ENCODE results near the gene FANCD2.
"Not testable (repeated sequence)": the region's sequence is repeated elsewhere in the genome, so short reads cannot be mapped to it uniquely, and the experiment has no call there.

The FANCD2 gene

DNA sequence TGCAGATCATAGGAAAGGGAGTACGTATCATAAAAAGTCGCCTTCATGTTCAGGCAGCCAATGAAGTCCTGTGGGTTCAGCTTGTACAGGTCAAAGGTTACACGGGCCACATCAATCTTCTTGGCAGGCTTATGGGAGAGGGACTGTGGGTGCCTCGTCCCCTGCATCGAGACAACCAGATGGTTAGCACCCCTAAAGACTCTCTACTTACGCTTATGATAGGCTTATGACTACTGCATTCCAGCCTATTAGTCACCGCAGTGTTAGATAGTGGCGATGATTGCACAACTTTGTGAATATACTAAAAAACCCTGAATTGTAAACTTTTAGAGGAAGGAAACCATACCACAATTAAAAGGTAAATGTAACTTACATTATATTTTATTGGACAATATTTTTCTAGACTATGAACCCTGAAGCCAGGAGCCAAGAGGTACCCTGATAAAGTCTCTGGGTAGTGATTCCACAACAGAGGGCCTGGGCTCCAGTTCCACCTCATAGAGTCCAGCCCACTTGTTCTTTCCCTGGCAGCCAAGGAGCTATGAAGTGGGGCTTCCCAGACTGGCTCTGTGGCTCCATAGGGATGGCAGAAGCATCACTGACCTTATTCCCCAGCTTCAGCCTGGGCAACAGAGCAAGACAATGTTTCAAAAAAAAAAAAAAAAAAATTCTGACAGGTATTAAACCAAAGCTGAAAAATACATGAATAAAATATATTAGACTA is 2.5 kb upstream of the FANCD2 start:
- Mint-ChIP-seq H3K27me3 (no peaks in the 10 kb centered on the region), H3K36me3 (peaks cover 12% of the 10 kb centered on the region), H3K4me3 (no peak overlapping the region), H3K9me3 (no peaks in the 10 kb centered on the region), H3K27ac (no peak overlapping the region), H3K4me1 (peaks cover 16% of the 10 kb centered on the region)
- DNase-seq (ENCODE audit: low spot score in 2 of 2) (no peak), ATAC-seq (ENCODE audit: low read depth) (no peak)

DNA sequence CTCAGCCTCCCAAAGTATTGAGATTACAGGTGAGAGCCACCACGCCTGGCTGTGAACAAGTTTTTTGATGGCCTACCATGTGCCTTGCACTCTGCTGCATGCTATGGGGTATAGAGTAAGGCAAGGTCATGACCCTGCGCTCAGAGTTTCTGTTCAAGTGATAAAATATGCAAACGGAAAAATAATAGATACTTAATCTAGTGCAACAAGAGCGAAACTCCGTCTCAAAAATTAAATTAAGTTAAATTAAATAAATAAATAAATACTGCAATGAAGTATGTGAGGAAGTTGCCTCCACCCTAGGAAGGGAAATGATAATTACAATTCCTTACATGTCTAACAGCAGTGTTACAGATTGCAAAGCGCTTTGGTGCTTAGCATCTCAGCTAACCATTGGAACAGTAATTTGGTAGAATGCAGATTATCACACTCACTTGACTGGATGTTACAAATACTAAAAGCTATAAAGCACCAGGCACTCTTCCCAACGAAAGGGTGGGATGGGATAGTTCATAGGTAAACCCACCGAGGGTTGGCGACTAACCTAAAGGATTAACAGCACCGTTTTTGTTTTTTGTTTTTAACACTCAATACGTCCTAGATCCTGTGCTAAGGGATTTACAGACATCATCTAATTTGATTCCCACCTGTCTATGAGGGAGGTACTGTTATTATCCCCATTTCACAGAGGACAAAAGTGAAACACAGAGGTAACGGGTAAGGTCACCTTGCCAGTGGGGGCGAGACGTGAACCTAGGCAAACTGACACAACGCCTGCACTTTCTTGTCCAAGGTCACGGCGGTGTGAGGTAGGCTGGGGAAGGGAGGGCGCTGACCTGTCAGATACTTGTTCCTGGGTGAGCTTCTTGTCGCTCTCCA is 793 bp upstream of the FANCD2 start:
- Mint-ChIP-seq H3K27ac (peak overlapping the region; percentile 99), H3K4me3 (peak overlapping the region; percentile 97), H3K9me3 (no peaks in the 10 kb centered on the region), H3K36me3 (peaks cover 12% of the 10 kb centered on the region), H3K27me3 (no peaks in the 10 kb centered on the region), H3K4me1 (peaks cover 18% of the 10 kb centered on the region)
- ATAC-seq (ENCODE audit: low read depth) (no peak), DNase-seq (ENCODE audit: low spot score in 2 of 2) (no peak)

DNA sequence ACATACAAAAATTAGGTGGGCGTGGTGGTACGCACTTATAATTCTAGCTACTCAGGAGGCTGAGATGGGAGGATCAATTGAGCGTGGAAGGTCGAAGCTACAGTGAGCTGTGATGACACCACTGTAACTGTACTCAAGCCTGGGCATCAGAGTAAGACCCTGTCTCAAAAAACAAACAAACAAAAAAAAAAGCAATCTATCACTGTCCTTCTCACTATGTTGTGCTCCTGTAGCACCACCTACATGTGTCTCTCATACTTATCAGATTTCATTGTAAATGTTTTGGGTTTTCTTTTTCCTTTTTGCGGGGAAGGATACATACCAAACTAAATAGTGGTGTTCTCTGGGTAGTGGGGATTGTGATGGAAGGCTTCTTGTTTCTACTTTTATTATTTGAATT is 14.8 kb downstream of the FANCD2 start:
- H3K36me3 Mint-ChIP-seq = peaks cover 27% of the 10 kb centered on the region
- H3K4me1 Mint-ChIP-seq = no peaks in the 10 kb centered on the region
- H3K4me3 Mint-ChIP-seq = no peak overlapping the region
- peak overlapping the region; percentile 31 for H3K27ac Mint-ChIP-seq
- ATAC-seq (ENCODE audit: low read depth) (no peak), DNase-seq (ENCODE audit: low spot score in 2 of 2) (no peak)
- H3K9me3 Mint-ChIP-seq = no peaks in the 10 kb centered on the region
- H3K27me3 Mint-ChIP-seq = no peaks in the 10 kb centered on the region

DNA sequence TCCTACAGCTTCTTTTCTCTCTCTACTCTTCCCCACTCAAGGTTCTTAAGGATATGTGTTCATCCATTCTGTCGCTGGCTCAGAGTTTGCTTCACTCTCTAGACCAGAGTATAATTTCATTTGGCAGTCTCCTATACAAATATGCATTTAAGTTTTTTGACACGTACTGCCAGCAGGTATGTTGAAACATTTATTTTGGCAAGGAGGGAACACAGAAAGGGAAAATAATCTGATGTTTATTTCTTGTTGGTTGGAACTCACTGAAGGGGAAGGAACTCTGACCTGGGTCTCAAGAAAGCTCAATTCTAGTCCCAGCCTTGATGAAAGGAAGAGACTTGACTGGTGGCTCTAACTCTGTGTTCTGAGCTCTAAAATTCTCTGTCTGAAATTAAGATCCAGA is 21.6 kb downstream of the FANCD2 start:
- H3K36me3 Mint-ChIP-seq = peaks cover 30% of the 10 kb centered on the region

DNA sequence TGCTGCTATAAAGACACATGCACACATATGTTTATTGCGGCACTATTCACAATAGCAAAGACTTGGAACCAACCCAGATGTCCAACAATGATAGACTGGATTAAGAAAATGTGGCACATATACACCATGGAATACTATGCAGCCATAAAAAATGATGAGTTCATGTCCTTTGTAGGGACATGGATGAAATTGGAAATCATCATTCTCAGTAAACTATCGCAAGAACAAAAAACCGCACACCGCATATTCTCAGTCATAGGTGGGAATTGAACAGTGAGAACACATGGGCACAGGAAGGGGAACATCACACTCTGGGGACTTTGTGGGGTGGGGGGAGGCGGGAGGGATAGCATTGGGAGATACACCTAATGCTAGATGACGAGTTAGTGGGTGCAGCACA is 26.8 kb downstream of the FANCD2 start:
- not testable (repeated sequence) for H3K27me3 Mint-ChIP-seq; H3K4me1 Mint-ChIP-seq; H3K4me3 Mint-ChIP-seq; H3K27ac Mint-ChIP-seq; H3K9me3 Mint-ChIP-seq; DNase-seq (ENCODE audit: low spot score in 2 of 2); ATAC-seq (ENCODE audit: low read depth)
- peaks cover 29% of the 10 kb centered on the region for H3K36me3 Mint-ChIP-seq

More for the DNA sequence above, 21.6 kb downstream of the FANCD2 start:
- no peak overlapping the region for H3K4me3 Mint-ChIP-seq
- H3K27me3 Mint-ChIP-seq = no peaks in the 10 kb centered on the region
- ATAC-seq (ENCODE audit: low read depth) = no peak
- H3K9me3 Mint-ChIP-seq = no peaks in the 10 kb centered on the region
- no peak for DNase-seq (ENCODE audit: low spot score in 2 of 2)
- no peaks in the 10 kb centered on the region for H3K4me1 Mint-ChIP-seq
- no peak overlapping the region for H3K27ac Mint-ChIP-seq

DNA sequence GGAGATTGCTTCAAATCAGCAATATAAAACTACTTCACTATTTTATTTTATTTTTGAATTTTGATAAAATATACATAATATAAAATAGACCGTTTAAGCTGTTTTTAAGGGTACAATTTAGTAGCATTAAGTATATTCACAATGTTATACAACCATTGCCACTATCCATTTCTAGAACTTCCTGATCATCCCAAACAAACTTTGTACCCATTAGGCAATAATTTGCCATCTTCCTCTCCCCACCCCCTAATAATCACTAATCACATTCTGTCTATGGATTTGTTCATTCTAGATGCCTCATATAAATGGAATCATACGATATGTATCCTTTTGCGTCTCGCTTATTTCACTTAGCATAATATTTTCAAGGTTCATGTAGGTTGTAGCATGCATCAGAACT is 28.9 kb downstream of the FANCD2 start:
- Mint-ChIP-seq H3K27me3 (no peaks in the 10 kb centered on the region), H3K36me3 (peaks cover 26% of the 10 kb centered on the region), H3K27ac (no peak overlapping the region), H3K4me3 (no peak overlapping the region), H3K4me1 (no peaks in the 10 kb centered on the region), H3K9me3 (no peaks in the 10 kb centered on the region)
- DNase-seq (ENCODE audit: low spot score in 2 of 2) = no peak
- ATAC-seq (ENCODE audit: low read depth) = no peak

DNA sequence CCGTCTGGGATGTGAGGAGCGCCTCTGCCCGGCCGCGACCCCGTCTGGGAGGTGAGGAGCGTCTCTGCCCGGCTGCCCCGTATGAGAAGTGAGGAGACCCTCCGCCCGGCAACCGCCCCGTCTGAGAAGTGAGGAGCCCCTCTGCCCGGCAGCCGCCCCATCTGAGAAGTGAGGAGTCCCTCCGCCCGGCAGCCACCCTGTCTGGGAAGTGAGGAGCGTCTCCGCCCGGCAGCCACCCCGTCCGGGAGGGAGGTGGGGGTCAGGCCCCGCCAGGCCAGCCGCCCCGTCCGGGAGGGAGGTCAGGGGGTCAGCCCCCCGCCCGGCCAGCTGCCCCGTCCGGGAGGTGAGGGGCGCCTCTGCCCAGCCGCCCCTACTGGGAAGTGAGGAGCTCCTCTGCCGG is 43.8 kb downstream of the FANCD2 start:
- ATAC-seq (ENCODE audit: low read depth); H3K27ac Mint-ChIP-seq; H3K4me1 Mint-ChIP-seq; DNase-seq (ENCODE audit: low spot score in 2 of 2); H3K4me3 Mint-ChIP-seq; H3K27me3 Mint-ChIP-seq; H3K9me3 Mint-ChIP-seq: not testable (repeated sequence)
- peaks cover 31% of the 10 kb centered on the region for H3K36me3 Mint-ChIP-seq

DNA sequence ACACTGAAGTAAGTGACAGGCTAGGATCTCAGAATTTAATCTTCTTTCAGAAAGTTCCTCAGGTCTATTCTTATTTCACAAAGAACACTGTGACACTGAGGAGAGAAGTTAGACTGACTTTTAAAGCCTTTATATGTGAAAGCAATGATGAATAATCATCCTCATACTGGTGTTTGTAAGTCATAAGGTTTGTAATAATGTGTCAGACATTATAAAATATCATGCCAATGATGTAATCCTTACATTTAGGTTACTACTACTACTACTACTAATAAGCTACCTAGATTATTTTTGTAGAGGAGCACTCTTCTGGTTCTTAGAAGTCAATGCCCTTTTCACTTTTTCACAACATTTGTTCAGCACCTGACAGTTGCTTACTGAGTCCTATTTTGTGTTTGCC is 48.4 kb downstream of the FANCD2 start:
- Mint-ChIP-seq H3K9me3 (no peaks in the 10 kb centered on the region), H3K4me3 (no peak overlapping the region), H3K27ac (no peak overlapping the region), H3K4me1 (no peaks in the 10 kb centered on the region), H3K36me3 (peaks cover 13% of the 10 kb centered on the region), H3K27me3 (no peaks in the 10 kb centered on the region)
- ATAC-seq (ENCODE audit: low read depth) (no peak), DNase-seq (ENCODE audit: low spot score in 2 of 2) (no peak)

DNA sequence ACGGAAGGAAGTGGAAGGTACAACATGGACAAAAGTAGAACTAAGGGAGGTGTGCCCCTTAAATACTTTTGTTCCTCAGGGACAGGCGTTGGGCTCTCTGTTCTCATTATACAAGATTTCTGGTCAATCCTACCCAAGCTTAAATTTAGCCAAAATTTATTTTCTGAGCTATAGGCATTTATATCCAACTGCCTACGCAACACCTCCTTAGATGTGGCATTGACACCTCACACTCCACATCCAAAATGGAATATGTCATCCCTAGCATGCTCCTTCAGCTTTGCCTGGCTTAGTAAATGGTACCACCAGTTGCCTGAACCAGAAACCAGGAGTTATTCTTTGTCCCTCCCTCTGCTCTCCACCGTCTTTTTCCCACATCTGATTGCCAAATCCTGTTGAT is 55.6 kb downstream of the FANCD2 start:
- H3K36me3 Mint-ChIP-seq = peaks cover 26% of the 10 kb centered on the region
- H3K9me3 Mint-ChIP-seq = no peaks in the 10 kb centered on the region
- no peak for ATAC-seq (ENCODE audit: low read depth)
- no peaks in the 10 kb centered on the region for H3K4me1 Mint-ChIP-seq
- H3K27me3 Mint-ChIP-seq = no peaks in the 10 kb centered on the region
- no peak overlapping the region for H3K4me3 Mint-ChIP-seq
- H3K27ac Mint-ChIP-seq = no peak overlapping the region
- no peak for DNase-seq (ENCODE audit: low spot score in 2 of 2)

DNA sequence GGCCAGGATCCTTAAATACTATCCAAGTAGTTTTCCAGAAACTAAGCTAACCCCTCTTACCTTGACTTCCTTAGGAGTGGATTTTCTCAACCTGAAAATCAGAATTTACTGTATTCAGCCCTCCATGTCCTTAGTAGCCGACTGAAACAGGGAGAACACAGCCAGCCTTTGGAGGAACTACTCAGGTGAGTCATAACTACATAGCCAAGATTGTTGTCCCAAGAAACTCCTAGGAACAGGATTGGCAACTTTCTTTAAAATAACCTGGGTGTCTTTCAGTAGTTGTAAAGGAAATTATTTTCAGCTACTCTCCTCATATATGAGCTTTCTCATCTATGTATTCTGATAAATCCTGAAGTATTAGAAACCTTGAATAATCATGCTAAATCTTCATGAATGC is 59.5 kb downstream of the FANCD2 start:
- Mint-ChIP-seq H3K4me1 (no peaks in the 10 kb centered on the region), H3K36me3 (peaks cover 35% of the 10 kb centered on the region), H3K9me3 (no peaks in the 10 kb centered on the region), H3K27me3 (no peaks in the 10 kb centered on the region), H3K4me3 (no peak overlapping the region), H3K27ac (no peak overlapping the region)
- ATAC-seq (ENCODE audit: low read depth) (no peak), DNase-seq (ENCODE audit: low spot score in 2 of 2) (no peak)

DNA sequence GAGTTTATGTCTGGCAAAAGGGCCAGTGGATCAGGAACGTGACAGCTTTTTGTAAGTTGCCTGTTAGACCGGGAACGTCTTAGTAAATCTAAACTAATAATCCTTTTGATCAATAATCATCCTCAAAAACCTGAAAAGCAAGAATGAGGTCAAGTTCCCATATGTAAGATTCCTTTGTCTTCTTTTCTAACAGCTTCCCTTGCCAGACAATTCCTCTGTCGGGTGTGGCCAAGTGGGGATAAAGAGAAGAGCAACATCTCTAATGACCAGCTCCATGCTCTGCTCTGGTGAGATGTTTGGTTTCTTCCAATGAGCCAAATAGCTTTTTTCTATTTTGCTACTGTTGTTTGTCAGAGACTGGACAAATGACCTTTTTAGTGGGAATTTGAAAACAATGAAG is 62.0 kb downstream of the FANCD2 start:
- ATAC-seq (ENCODE audit: low read depth) = no peak
- H3K36me3 Mint-ChIP-seq = peaks cover 25% of the 10 kb centered on the region
- H3K9me3 Mint-ChIP-seq = no peaks in the 10 kb centered on the region
- no peak for DNase-seq (ENCODE audit: low spot score in 2 of 2)
- H3K4me3 Mint-ChIP-seq = no peak overlapping the region
- H3K4me1 Mint-ChIP-seq = no peaks in the 10 kb centered on the region
- no peak overlapping the region for H3K27ac Mint-ChIP-seq
- H3K27me3 Mint-ChIP-seq = no peaks in the 10 kb centered on the region

DNA sequence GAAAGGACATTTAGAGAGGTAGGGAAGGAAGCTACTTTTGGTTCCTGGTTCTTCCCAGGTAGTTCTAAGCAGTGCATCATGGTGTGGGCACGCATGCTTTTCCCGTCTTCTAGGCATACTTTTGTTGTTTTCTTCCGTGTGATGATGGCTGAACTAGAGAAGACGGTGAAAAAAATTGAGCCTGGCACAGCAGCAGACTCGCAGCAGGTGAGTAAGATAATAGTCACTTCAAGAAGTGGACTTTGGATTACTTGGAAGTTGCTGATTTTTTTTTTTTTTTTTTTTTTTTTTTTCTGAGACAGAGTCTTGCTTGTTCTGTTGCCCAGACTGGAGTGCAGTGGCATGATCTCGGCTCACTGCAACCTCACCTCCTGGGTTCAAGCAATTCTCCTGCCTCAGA is 63.9 kb downstream of the FANCD2 start:
- Mint-ChIP-seq H3K4me3 (no peak overlapping the region), H3K9me3 (no peaks in the 10 kb centered on the region), H3K27me3 (no peaks in the 10 kb centered on the region), H3K4me1 (peaks cover 5% of the 10 kb centered on the region), H3K36me3 (peaks cover 27% of the 10 kb centered on the region), H3K27ac (no peak overlapping the region)
- DNase-seq (ENCODE audit: low spot score in 2 of 2) (no peak), ATAC-seq (ENCODE audit: low read depth) (no peak)

DNA sequence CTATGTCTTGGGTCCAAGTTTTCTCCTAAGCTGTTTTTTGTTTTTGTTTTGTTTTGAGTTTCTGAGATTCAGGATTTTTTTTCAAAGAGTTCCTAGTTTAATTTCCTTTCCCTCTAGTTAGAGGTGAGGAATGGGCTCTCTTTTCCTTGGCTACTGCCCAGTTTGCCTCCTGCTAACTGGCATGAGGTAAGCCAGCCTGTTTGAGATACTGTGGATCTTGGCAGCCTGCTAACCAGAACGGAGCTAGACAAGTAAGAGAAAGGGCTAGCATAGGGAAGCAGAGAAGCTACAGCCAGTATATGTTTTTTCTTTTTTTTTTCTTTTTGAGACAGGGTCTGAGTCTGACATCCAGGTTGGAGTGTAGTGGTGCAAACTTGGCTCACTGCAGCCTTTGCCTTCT is 64.5 kb downstream of the FANCD2 start:
- not testable (repeated sequence) for H3K4me1 Mint-ChIP-seq; DNase-seq (ENCODE audit: low spot score in 2 of 2); H3K27ac Mint-ChIP-seq; H3K9me3 Mint-ChIP-seq; H3K27me3 Mint-ChIP-seq; ATAC-seq (ENCODE audit: low read depth); H3K4me3 Mint-ChIP-seq
- peaks cover 27% of the 10 kb centered on the region for H3K36me3 Mint-ChIP-seq

DNA sequence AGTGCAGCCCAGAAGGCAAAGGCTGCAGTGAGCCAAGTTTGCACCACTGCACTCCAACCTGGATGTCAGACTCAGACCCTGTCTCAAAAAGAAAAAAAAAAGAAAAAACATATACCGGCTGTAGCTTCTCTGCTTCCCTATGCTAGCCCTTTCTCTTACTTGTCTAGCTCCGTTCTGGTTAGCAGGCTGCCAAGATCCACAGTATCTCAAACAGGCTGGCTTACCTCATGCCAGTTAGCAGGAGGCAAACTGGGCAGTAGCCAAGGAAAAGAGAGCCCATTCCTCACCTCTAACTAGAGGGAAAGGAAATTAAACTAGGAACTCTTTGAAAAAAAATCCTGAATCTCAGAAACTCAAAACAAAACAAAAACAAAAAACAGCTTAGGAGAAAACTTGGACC is 65.2 kb downstream of the FANCD2 start:
- peaks cover 23% of the 10 kb centered on the region for H3K36me3 Mint-ChIP-seq
- H3K9me3 Mint-ChIP-seq, H3K4me3 Mint-ChIP-seq: not testable (repeated sequence)

More for the DNA sequence above, 65.2 kb downstream of the FANCD2 start:
- DNase-seq (ENCODE audit: low spot score in 2 of 2); H3K27me3 Mint-ChIP-seq; H3K4me1 Mint-ChIP-seq; H3K27ac Mint-ChIP-seq; ATAC-seq (ENCODE audit: low read depth): not testable (repeated sequence)
